Esophagus (tissue), 2 donors: ENCODE data around the gene SUN5. TPM values are rescaled to one million over a fixed set of nuclear protein-coding genes. Genes with fewer than 3 reads are reported as not detected.

Experiments
- H3K27ac ChIP-seq, 2 donors: one replicate each; pipeline ENCODE4 v1.5.1; 2013; ENCODE audit warnings: low read depth in 2 of 2, mild to moderate bottlenecking in 2 of 2, inconsistent platforms in 1 of 2, low read length in 1 of 2, moderate library complexity in 1 of 2
- H3K27me3 ChIP-seq, 2 donors: one replicate each; pipeline ENCODE4 v1.6.1; 2013; ENCODE audit warnings: low read length in 2 of 2, control low read depth in 1 of 2, mild to moderate bottlenecking in 1 of 2; ENCODE audit not compliant: insufficient read depth in 2 of 2, control insufficient read depth in 1 of 2
- H3K36me3 ChIP-seq, 2 donors: one replicate each; pipeline ENCODE4 v1.6.1; 2013; ENCODE audit warnings: low read length in 1 of 2; ENCODE audit not compliant: control insufficient read depth in 2 of 2, insufficient read depth in 2 of 2
- H3K4me1 ChIP-seq, 2 donors: one replicate each; pipeline ENCODE4 v1.6.1; 2013; ENCODE audit warnings: low read length in 1 of 2; ENCODE audit not compliant: control insufficient read depth in 2 of 2, insufficient read depth in 2 of 2
- H3K4me3 ChIP-seq, 2 donors: one replicate each; pipeline ENCODE4 v1.5.1; 2013; ENCODE audit warnings: low read length in 2 of 2, mild to moderate bottlenecking in 2 of 2, low read depth in 1 of 2, moderate library complexity in 1 of 2
- H3K9me3 ChIP-seq, 2 donors: one replicate each; pipeline ENCODE4 v1.6.1; 2013; ENCODE audit warnings: mild to moderate bottlenecking in 2 of 2, low read depth in 1 of 2, low read length in 1 of 2, moderate library complexity in 1 of 2; ENCODE audit not compliant: control insufficient read depth in 2 of 2, insufficient read depth in 1 of 2
- WGBS, 2 donors: extraction: QIAGEN DNeasy Blood & Tissue Kit; methylation state at CpG; one replicate each; pipeline ENCODE4 v1.1.7; 2013; 5-methylcytosine and 5-hydroxymethylcytosine counted together
- polyA plus RNA-seq, 2 donors: library from polyadenylated mRNA; stranded (reverse); fragments of 200-250 nt; gene quantifications; one replicate each; pipeline ENCODE4 v1.2.3, GENCODE V29; 2013
- donor health status: healthy with polysubstance abuse.
- donor health status: Bipolar disorder and iron deficiency.

Gene SUN5
- polyA plus RNA-seq, 2 donors: not detected

GRCh38 chr20:33037456-33037855 is 33.2 kb upstream of the SUN5 start:
- Histone ChIP-seq H3K4me1 (no peaks in the 10 kb centered on the region), H3K36me3 (no peaks in the 10 kb centered on the region), H3K27ac (no peak overlapping the region), H3K9me3 (peaks cover 0 to 8% of the 10 kb centered on the region in 2 donors), H3K4me3 (no peak overlapping the region), H3K27me3 (no peaks in the 10 kb centered on the region)
- WGBS, 2 donors: 49 to 70% methylated on average over 5 of the region's 5 CpGs

GRCh38 chr20:33034901-33035492 is 30.8 kb upstream of the SUN5 start:
- H3K27ac ChIP-seq: no peak overlapping the region
- H3K4me3 ChIP-seq: no peak overlapping the region
- 76 to 78% methylated on average over 6 of the region's 6 CpGs for WGBS, 2 donors
- H3K4me1 ChIP-seq: no peaks in the 10 kb centered on the region
- no peaks in the 10 kb centered on the region for H3K36me3 ChIP-seq
- H3K9me3 ChIP-seq: peaks cover 0 to 4% of the 10 kb centered on the region in 2 donors
- no peaks in the 10 kb centered on the region for H3K27me3 ChIP-seq

DNA sequence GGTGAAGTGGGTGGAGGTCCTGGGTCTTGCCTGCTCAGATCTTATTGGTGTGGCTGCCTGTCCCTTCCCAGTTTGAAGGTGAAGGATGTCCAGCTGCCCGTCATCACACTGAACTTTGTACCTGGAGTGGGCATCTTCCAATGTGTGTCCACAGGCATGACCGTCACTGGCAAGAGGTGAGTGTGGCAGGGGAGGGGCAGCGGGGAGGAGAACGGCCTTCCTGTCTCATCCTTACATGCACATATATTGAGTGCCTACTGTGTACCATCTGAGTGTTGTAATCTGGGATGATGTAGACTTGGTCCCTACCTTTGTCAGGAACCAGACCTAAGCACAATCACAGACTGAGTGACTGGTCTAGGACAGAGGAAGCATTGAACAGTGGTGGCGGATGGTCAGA is 29.9 kb upstream of the SUN5 start:
- H3K27ac ChIP-seq: no peak overlapping the region
- H3K4me1 ChIP-seq: no peaks in the 10 kb centered on the region
- no peak overlapping the region for H3K4me3 ChIP-seq
- H3K36me3 ChIP-seq: no peaks in the 10 kb centered on the region
- WGBS, 2 donors: 74 to 84% methylated on average over 5 of the region's 5 CpGs
- no peaks in the 10 kb centered on the region for H3K27me3 ChIP-seq
- H3K9me3 ChIP-seq: peaks cover 0 to 2% of the 10 kb centered on the region in 2 donors

- Histone ChIP-seq H3K27ac (no peak overlapping the region), H3K36me3 (no peaks in the 10 kb centered on the region)
- whole genome bisulfite sequencing, 2 donors: 60 to 71% methylated on average over 5 of the region's 5 CpGs
These were observed 29.1 kb upstream of the SUN5 start for GRCh38 chr20:33033381-33033780.

GRCh38 chr20:33032555-33032954 is 28.3 kb upstream of the SUN5 start:
- no peaks in the 10 kb centered on the region for H3K27me3 ChIP-seq
- H3K9me3 ChIP-seq: peaks cover 0 to 2% of the 10 kb centered on the region in 2 donors
- H3K36me3 ChIP-seq: no peaks in the 10 kb centered on the region
- 75 to 79% methylated on average over 6 of the region's 6 CpGs for WGBS, 2 donors
- no peak overlapping the region for H3K4me3 ChIP-seq
- H3K27ac ChIP-seq: no peak overlapping the region
- H3K4me1 ChIP-seq: no peaks in the 10 kb centered on the region

More at GRCh38 chr20:33033381-33033780, 29.1 kb upstream of the SUN5 start:
- peaks cover 0 to 2% of the 10 kb centered on the region in 2 donors for H3K9me3 ChIP-seq
- no peaks in the 10 kb centered on the region for H3K27me3 ChIP-seq
- H3K4me3 ChIP-seq: no peak overlapping the region
- no peaks in the 10 kb centered on the region for H3K4me1 ChIP-seq

DNA sequence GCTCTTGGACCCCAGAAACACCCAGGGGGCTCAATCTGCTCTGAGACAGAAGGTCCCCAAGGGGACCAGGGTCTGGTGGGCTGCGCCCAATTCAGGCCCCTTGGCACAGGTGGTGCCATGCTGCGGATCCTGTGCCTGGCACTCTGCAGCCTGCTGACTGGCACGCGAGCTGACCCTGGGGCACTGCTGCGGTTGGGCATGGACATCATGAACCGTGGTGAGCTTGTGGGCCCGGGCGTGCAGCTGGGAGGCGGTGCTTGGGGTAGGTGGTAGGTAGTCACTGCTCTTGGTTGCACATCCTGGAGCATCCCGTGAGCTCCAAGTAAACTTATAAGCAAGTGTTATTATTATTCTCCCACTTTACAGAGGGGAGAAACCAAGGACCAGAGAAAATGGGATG is 27.3 kb upstream of the SUN5 start, which contains the start of gene BPIFB6:
Gene BPIFB6 (plus strand): TSS at position 118 of the 400 bp plus-strand sequence. CDS start 0 bp downstream, at position 118.
- no peaks in the 10 kb centered on the region for H3K4me1 ChIP-seq
- peaks cover 0 to 2% of the 10 kb centered on the region in 2 donors for H3K9me3 ChIP-seq
- no peaks in the 10 kb centered on the region for H3K27me3 ChIP-seq
- WGBS, 2 donors: 87 to 89% methylated on average over 10 of the region's 10 CpGs
- H3K27ac ChIP-seq: no peak within 1 kb of the TSS
- H3K36me3 ChIP-seq: no peaks in the 10 kb centered on the region
- H3K4me3 ChIP-seq: no peak within 1 kb of the TSS

DNA sequence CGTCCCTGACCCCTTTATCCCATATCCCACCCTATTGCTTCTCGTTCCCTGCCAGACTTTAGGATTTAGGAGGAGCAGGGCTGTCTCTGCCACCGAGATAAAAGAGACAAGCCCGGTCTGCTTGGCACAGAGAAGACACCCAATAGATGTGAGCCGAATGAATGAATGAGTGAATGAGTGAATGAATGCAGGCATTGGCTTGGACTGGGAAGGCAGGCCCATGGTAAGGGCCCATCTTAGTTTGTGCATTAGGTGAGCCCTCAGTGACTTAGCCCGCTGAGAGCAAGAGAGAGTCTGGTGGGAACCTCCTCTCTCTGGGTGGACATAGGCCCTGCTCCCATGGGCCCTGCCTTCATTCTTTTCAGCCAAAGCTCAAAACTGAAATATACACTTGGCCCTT is 26.3 kb upstream of the SUN5 start:
- Histone ChIP-seq H3K4me1 (no peaks in the 10 kb centered on the region), H3K4me3 (no peak overlapping the region), H3K27me3 (no peaks in the 10 kb centered on the region), H3K36me3 (no peaks in the 10 kb centered on the region), H3K9me3 (peaks cover 0 to 2% of the 10 kb centered on the region in 2 donors), H3K27ac (no peak overlapping the region)
- WGBS, 2 donors: 79 to 82% methylated on average over 6 of the region's 6 CpGs

- peaks cover 0 to 2% of the 10 kb centered on the region in 2 donors for H3K9me3 ChIP-seq
- no peak overlapping the region for H3K4me3 ChIP-seq
- no peaks in the 10 kb centered on the region for H3K4me1 ChIP-seq
- no peaks in the 10 kb centered on the region for H3K36me3 ChIP-seq
- 68 to 75% methylated on average over 9 of the region's 9 CpGs for WGBS, 2 donors
- no peak overlapping the region for H3K27ac ChIP-seq
- no peaks in the 10 kb centered on the region for H3K27me3 ChIP-seq
These were observed 25.8 kb upstream of the SUN5 start for GRCh38 chr20:33030076-33030475.

DNA sequence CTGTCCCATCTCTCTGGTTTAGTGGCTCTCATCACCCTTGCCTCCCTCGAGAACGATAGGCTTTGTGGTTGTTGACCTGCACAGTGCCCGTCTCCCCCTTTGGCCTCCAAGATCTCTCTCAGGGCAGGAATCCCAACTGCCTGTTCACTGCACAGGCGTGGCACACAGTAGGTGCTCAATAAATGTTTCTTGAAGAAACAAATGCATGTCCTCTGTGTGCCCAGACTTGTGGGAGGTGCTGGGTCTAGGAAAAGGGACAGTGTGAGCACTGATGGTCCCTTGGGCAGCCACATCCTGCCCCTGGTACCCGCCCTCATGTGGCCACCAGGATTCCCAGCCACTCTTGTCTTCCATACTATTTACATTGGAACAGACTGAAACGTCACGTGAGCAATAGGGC is 24.6 kb upstream of the SUN5 start:
- WGBS, 2 donors: 69% methylated on average over 7 of the region's 7 CpGs
- no peaks in the 10 kb centered on the region for H3K4me1 ChIP-seq
- H3K36me3 ChIP-seq: no peaks in the 10 kb centered on the region
- no peak overlapping the region for H3K4me3 ChIP-seq
- no peaks in the 10 kb centered on the region for H3K27me3 ChIP-seq
- no peaks in the 10 kb centered on the region for H3K9me3 ChIP-seq
- H3K27ac ChIP-seq: no peak overlapping the region
